ENCODE data around the gene GPAM.
"Not testable (repeated sequence)": the region's sequence is repeated elsewhere in the genome, so short reads cannot be mapped to it uniquely, and the experiment has no call there.

Gene GPAM

DNA sequence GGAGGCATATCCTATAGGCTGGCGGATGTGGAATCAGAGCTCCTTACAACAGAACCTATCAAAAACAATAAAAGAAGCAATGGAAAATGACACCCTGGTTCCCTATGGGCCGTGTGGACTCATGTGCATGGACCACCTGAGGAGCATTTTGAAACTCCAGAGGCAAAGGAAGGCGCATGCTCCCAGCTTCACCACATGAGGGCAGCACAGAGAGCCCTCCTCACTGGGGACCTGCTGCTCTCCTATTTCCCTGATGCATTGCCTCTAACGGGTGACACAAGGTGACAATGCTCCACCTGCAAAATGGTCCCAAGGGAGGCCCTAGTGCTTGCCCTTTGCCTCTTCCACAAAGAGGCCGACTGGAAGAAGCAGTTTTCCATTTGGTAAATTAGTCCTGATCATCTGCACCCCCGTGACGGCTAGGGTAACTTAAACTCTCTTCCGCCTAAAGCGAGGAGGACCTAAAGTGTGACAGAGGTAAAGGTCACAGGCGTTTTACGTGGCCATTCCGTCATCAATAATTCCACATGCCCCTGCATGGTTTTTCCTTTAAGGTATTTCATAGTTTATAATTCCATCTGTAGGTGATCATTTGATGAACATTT, 67.7 kb downstream of the GPAM start:
- no peak overlapping the region for H3K4me3 ChIP-seq (ENCODE audit: low read length)
- H3K36me3 ChIP-seq (ENCODE audit: control insufficient read depth, insufficient read depth, low read length), result no peaks in the 10 kb centered on the region
- no peaks in the 10 kb centered on the region for H3K4me1 ChIP-seq (ENCODE audit: control insufficient read depth, insufficient read depth, low read length)
- no peaks in the 10 kb centered on the region for H3K27me3 ChIP-seq (ENCODE audit: control insufficient read depth, insufficient read depth, low read length)
- H3K9ac ChIP-seq (ENCODE audit: low read length), result no peak overlapping the region
- no peaks in the 10 kb centered on the region for H3K9me3 ChIP-seq (ENCODE audit: control insufficient read depth, low read length)

DNA sequence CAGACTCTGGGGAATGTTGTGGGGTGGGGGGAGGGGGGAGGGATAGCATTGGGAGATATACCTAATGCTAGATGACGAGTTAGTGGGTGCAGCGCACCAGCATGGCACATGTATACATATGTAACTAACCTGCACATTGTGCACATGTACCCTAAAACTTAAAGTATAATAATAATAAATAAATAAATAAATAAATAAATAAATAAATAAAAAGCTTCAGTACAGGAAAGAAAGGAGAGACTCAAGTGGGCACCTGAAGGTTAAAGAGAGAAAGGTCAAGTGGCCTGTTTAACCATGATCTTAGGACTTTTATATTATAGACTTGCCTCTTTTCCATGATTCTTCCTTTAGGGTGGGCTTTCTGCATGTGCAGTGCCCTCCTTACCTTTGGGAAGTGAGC, 73.8 kb downstream of the GPAM start:
- not testable (repeated sequence) for H3K4me1 ChIP-seq (ENCODE audit: control insufficient read depth, insufficient read depth, low read length); H3K36me3 ChIP-seq (ENCODE audit: control insufficient read depth, insufficient read depth, low read length); H3K4me3 ChIP-seq (ENCODE audit: low read length); H3K9ac ChIP-seq (ENCODE audit: low read length); H3K9me3 ChIP-seq (ENCODE audit: control insufficient read depth, low read length); H3K27me3 ChIP-seq (ENCODE audit: control insufficient read depth, insufficient read depth, low read length)
